ENCODE measurements around the gene EDRF1.

EDRF1 gene

DNA sequence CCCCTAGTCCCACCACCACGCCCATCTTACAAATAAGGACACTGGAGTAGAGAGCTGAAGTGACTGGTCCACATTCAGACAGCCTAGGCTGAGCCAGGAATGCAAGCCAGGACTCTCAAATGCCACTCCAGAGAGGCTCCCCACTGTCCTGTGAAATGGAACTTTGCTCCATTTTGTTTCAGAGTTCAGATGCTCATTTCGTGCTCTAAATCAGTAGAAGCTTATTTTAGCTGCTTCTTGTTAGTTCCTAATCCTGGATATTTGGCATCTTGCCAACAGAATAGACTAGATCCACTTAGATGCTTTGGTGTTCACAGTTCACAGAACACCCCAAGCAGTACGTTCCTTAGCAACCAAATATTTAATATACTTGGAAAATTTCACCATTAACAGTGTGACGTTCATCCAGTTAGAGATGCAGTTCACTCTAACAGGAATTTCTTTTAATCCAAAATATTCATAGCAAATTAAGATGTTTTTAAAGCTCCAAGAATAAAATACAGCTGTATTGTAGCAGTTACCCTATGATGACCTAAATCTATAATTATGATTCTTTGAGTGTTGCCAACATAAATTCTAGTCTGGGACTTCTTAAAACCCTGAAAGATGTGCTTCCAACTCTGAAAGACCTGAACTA is 48.8 kb downstream of the EDRF1 start:
- H3K4me3 ChIP-seq (ENCODE audit: low read depth, low read length) = no peak overlapping the region
- H3K79me2 ChIP-seq = no peaks in the 10 kb centered on the region
- H3K4me2 ChIP-seq (ENCODE audit: low read length) = no peak overlapping the region
- no peaks in the 10 kb centered on the region for H3K9me3 ChIP-seq (ENCODE audit: control insufficient read depth, low read length)
- TF ChIP-seq, protein P1, sequence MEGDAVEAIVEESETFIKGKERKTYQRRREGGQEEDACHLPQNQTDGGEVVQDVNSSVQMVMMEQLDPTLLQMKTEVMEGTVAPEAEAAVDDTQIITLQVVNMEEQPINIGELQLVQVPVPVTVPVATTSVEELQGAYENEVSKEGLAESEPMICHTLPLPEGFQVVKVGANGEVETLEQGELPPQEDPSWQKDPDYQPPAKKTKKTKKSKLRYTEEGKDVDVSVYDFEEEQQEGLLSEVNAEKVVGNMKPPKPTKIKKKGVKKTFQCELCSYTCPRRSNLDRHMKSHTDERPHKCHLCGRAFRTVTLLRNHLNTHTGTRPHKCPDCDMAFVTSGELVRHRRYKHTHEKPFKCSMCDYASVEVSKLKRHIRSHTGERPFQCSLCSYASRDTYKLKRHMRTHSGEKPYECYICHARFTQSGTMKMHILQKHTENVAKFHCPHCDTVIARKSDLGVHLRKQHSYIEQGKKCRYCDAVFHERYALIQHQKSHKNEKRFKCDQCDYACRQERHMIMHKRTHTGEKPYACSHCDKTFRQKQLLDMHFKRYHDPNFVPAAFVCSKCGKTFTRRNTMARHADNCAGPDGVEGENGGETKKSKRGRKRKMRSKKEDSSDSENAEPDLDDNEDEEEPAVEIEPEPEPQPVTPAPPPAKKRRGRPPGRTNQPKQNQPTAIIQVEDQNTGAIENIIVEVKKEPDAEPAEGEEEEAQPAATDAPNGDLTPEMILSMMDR (IDR thresholded peaks at IDR 0.05) = no peak
- no peak overlapping the region for H2AFZ ChIP-seq
- peak overlapping the region; percentile 5 for H3K27ac ChIP-seq
- H3K4me1 ChIP-seq = no peaks in the 10 kb centered on the region
- no peaks in the 10 kb centered on the region for H3K36me3 ChIP-seq (ENCODE audit: control insufficient read depth, insufficient read depth, low read length)
- no peak overlapping the region for H3K9ac ChIP-seq
- no peaks in the 10 kb centered on the region for H3K27me3 ChIP-seq (ENCODE audit: control insufficient read depth, insufficient read depth, low read length)

- Histone ChIP-seq H3K9ac (no peak overlapping the region), H3K27ac (no peak overlapping the region), H3K36me3 (ENCODE audit: control insufficient read depth, insufficient read depth, low read length) (no peaks in the 10 kb centered on the region), H3K27me3 (ENCODE audit: control insufficient read depth, insufficient read depth, low read length) (no peaks in the 10 kb centered on the region), H3K79me2 (no peaks in the 10 kb centered on the region), H3K9me3 (ENCODE audit: control insufficient read depth, low read length) (no peaks in the 10 kb centered on the region), H3K4me2 (ENCODE audit: low read length) (no peak overlapping the region), H2AFZ (no peak overlapping the region), H3K4me3 (ENCODE audit: low read depth, low read length) (no peak overlapping the region), H3K4me1 (no peaks in the 10 kb centered on the region)
- TF ChIP-seq, protein P1 (IDR thresholded peaks at IDR 0.05) = no peak
Measured at GRCh38 chr10:125769175-125769574, 49.7 kb downstream of the EDRF1 start.

- H3K9ac ChIP-seq = no peak overlapping the region
- no peaks in the 10 kb centered on the region for H3K9me3 ChIP-seq (ENCODE audit: control insufficient read depth, low read length)
- H3K79me2 ChIP-seq = no peaks in the 10 kb centered on the region
- H3K4me3 ChIP-seq (ENCODE audit: low read depth, low read length) = no peak overlapping the region
- TF ChIP-seq, protein P1 (IDR thresholded peaks at IDR 0.05) = no peak
- no peaks in the 10 kb centered on the region for H3K4me1 ChIP-seq
- no peak overlapping the region for H3K27ac ChIP-seq
- H3K36me3 ChIP-seq (ENCODE audit: control insufficient read depth, insufficient read depth, low read length) = no peaks in the 10 kb centered on the region
- H3K4me2 ChIP-seq (ENCODE audit: low read length) = no peak overlapping the region
- H2AFZ ChIP-seq = no peak overlapping the region
- no peaks in the 10 kb centered on the region for H3K27me3 ChIP-seq (ENCODE audit: control insufficient read depth, insufficient read depth, low read length)
Measured at GRCh38 chr10:125770844-125771243, 51.3 kb downstream of the EDRF1 start.

GRCh38 chr10:125772112-125772863 is 52.8 kb downstream of the EDRF1 start:
- H3K4me3 ChIP-seq (ENCODE audit: low read depth, low read length) = no peak overlapping the region

More at GRCh38 chr10:125772112-125772863, 52.8 kb downstream of the EDRF1 start:
- Histone ChIP-seq H2AFZ (no peak overlapping the region), H3K9ac (no peak overlapping the region), H3K9me3 (ENCODE audit: control insufficient read depth, low read length) (no peaks in the 10 kb centered on the region), H3K27ac (no peak overlapping the region), H3K36me3 (ENCODE audit: control insufficient read depth, insufficient read depth, low read length) (no peaks in the 10 kb centered on the region), H3K27me3 (ENCODE audit: control insufficient read depth, insufficient read depth, low read length) (no peaks in the 10 kb centered on the region), H3K4me1 (no peaks in the 10 kb centered on the region), H3K4me2 (ENCODE audit: low read length) (no peak overlapping the region), H3K79me2 (no peaks in the 10 kb centered on the region)
- TF ChIP-seq, protein P1 (IDR thresholded peaks at IDR 0.05) = no peak
